Gastroesophageal sphincter (tissue), 4 donors: ENCODE data around the gene CD3E. TPM values are rescaled to one million over a fixed set of nuclear protein-coding genes. Genes with fewer than 3 reads are reported as not detected.

Experiments used
- ATAC-seq: fragments of 150-250 bp; one replicate; pipeline ENCODE4 v1.9.1; 2016; ENCODE audit warnings: mild to moderate bottlenecking, moderate library complexity
- H3K27ac ChIP-seq, 4 donors: fragments of 200-600 bp; sonication (generic) in 3 of 4; 1 replicate in 3 of 4; 2 replicates in 1 of 4; pipeline ENCODE4 v1.5.1; 2016 to 2019
- H3K27me3 ChIP-seq: fragments of 200-600 bp; sonication (generic); one replicate; pipeline ENCODE4 v1.5.1; 2019
- H3K36me3 ChIP-seq, 2 donors: fragments of 200-600 bp; sonication (generic); one replicate each; pipeline ENCODE4 v1.5.1; 2019; ENCODE audit warnings: control low read depth in 1 of 2
- H3K4me1 ChIP-seq, 3 donors: fragments of 200-600 bp; sonication (generic); 1 replicate in 2 of 3; 2 replicates in 1 of 3; pipeline ENCODE4 v1.5.1; 2016 to 2019; ENCODE audit warnings: control low read depth in 2 of 3
- H3K4me3 ChIP-seq, 2 donors: fragments of 200-600 bp; sonication (generic); one replicate each; pipeline ENCODE4 v1.5.1; 2019; ENCODE audit warnings: mild to moderate bottlenecking in 1 of 2, moderate library complexity in 1 of 2
- H3K9me3 ChIP-seq, 3 donors: fragments of 200-600 bp; sonication (generic); one replicate each; pipeline ENCODE4 v1.5.1; 2017 to 2019; ENCODE audit warnings: control low read depth in 2 of 3
- EP300 ChIP-seq: sonication (generic); formaldehyde crosslinking; IDR thresholded peaks from one replicate; pipeline ENCODE4 v1.6.1; 2017; ENCODE audit warnings: antibody characterized with exemption, mild to moderate bottlenecking
- POLR2A ChIP-seq, 2 donors: fragments of 450-650 bp; IDR thresholded peaks; one replicate each; pipeline ENCODE4 v1.6.1; 2017; ENCODE audit warnings: antibody characterized with exemption in 2 of 2, mild to moderate bottlenecking in 2 of 2, moderate library complexity in 1 of 2
- POLR2AphosphoS5 ChIP-seq: sonication (generic); formaldehyde crosslinking; IDR thresholded peaks from one replicate; pipeline ENCODE4 v1.6.1; 2017; ENCODE audit warnings: antibody characterized with exemption
- WGBS, 2 donors: methylation state at CpG; one replicate each; pipeline ENCODE4 v1.1.5; 2018; ENCODE audit warnings: low coverage in 1 of 2; 5-methylcytosine and 5-hydroxymethylcytosine counted together
- total RNA-seq, 4 donors: library from RNA; depleted of rRNA; stranded (reverse); fragments of >200 nt; gene quantifications; one replicate each; pipeline ENCODE4 v1.1.0, GENCODE V29; 2016
- TF ChIP-seq, protein P1 (sequence below), 4 experiments: fragments of 200-600 bp in 2 of 4; fragments of 450-650 bp in 2 of 4; sonication (generic) in 1 of 4; IDR thresholded peaks; one replicate each; pipeline ENCODE4 v1.5.1; 2017 to 2019; ENCODE audit warnings: antibody characterized with exemption in 4 of 4, mild to moderate bottlenecking in 2 of 4, moderate library complexity in 2 of 4

Gene CD3E
- total RNA-seq, 4 donors from 2014 or later, result 0.77 to 2.8 (median 0.78) TPM; not detected in 1

DNA sequence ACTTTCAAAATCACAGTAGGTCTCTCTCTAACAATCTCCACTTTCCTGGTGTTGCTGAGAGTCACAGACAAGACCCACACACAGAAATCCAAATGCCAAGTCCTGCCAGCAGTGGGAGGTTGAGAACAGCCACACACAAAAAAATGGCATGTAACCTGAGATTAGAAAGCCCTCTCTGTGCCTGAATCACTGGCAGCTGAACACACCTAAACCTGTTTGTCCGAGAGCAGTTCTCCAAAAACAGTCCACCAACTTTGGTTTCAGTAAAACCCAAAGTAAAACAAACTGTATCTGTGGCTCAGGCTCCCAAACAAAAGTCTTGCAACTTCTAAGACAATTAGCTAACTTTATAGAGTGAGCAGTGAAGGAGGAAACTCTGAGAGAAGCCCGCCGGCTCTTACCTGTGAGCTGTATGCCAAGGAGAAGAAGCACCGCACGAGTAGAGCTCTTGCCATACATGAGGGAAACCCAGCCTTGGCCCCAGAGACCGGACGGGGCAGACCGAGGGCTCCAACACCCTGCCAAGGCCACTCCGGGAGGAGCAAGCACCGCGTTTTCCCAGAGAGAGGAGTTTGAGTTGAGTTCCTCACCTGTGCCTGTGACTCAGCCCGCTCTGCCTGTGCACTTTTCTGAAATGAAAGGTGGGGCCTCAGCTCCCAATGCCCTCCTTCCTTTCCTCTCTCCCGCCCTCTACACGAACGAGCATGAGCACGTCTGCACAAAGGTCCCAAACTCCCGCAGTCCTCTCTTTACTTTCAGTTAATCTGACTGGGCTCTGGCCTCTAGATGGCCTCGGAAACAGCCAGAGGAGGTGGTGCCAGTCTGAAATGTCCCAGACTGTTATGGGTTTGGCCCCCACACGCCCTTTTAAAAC is 40.6 kb upstream of the CD3E start, which contains the start of gene MPZL2:
MPZL2 (minus strand) TSS at position 603 of the 874 bp plus-strand sequence; CDS start at position 459, 144 bp downstream.
- Histone ChIP-seq H3K4me3 (peak within 1 kb of the TSS; percentile 7 to 39), H3K36me3 (no peaks in the 10 kb centered on the region), H3K27me3 (peaks cover 68% of the 10 kb centered on the region), H3K27ac (peak within 1 kb of the TSS in 3 of 4 donors; percentile 12 to 41 (median 28)), H3K9me3 (no peaks in the 10 kb centered on the region), H3K4me1 (peaks cover 0 to 12% (median 0%) of the 10 kb centered on the region in 3 donors)
- 3 to 19% methylated on average over 9 to 14 of the region's 19 CpGs for WGBS, 2 donors
- peak; percentile 36 for ATAC-seq
- TF ChIP-seq EP300 (no peak), POLR2A (IDR thresholded peaks at IDR 0.05) (no peak), POLR2AphosphoS5 (no peak)
- TF ChIP-seq, protein P1, sequence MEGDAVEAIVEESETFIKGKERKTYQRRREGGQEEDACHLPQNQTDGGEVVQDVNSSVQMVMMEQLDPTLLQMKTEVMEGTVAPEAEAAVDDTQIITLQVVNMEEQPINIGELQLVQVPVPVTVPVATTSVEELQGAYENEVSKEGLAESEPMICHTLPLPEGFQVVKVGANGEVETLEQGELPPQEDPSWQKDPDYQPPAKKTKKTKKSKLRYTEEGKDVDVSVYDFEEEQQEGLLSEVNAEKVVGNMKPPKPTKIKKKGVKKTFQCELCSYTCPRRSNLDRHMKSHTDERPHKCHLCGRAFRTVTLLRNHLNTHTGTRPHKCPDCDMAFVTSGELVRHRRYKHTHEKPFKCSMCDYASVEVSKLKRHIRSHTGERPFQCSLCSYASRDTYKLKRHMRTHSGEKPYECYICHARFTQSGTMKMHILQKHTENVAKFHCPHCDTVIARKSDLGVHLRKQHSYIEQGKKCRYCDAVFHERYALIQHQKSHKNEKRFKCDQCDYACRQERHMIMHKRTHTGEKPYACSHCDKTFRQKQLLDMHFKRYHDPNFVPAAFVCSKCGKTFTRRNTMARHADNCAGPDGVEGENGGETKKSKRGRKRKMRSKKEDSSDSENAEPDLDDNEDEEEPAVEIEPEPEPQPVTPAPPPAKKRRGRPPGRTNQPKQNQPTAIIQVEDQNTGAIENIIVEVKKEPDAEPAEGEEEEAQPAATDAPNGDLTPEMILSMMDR (IDR thresholded peaks at IDR 0.05), result no peak

- Histone ChIP-seq H3K27me3 (peaks cover 65% of the 10 kb centered on the region), H3K27ac (peak overlapping the region in 2 of 4 donors; percentile 28 to 41), H3K4me3 (peak overlapping the region in 1 of 2 donors; percentile 39), H3K36me3 (no peaks in the 10 kb centered on the region), H3K4me1 (peaks cover 0 to 12% (median 0%) of the 10 kb centered on the region in 3 donors), H3K9me3 (no peaks in the 10 kb centered on the region)
- 51 to 58% methylated on average over 9 to 12 of the region's 13 CpGs for WGBS, 2 donors
- TF ChIP-seq POLR2AphosphoS5 (no peak), POLR2A (IDR thresholded peaks at IDR 0.05) (no peak), EP300 (no peak)
- ATAC-seq, result no peak
Observed at GRCh38 chr11:118264569-118265465, 39.7 kb upstream of the CD3E start.

DNA sequence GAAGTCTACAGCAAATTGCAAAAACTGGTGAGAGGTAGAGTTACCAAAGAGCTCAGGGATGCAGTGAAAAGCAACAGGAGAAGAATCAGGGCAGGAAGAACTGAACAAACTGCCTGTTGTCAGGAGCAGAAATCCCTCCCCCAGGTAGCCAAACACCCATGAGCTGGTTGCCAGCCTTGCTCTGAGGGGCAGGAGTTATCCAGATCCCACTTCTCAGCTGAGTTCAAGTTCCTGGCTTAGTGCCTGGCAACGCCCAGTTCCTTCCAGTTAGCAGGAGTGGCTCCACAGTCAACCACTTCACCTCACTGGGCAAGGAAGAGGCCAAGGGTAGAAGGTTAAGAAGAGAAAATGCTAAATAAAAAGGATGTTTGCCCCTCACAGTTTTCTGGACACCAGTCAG is 38.6 kb upstream of the CD3E start:
- TF ChIP-seq EP300, result no peak
- no peak for TF ChIP-seq POLR2AphosphoS5
- no peak for TF ChIP-seq POLR2A (IDR thresholded peaks at IDR 0.05)
- TF ChIP-seq, protein P1 (IDR thresholded peaks at IDR 0.05), result no peak
- no peaks in the 10 kb centered on the region for H3K36me3 ChIP-seq
- H3K4me3 ChIP-seq, result no peak overlapping the region
- ATAC-seq, result peak; percentile 66
- no peaks in the 10 kb centered on the region for H3K9me3 ChIP-seq
- WGBS, 2 donors, result 67% methylated on average over 1 of the region's 1 CpG; no CpG with 5 or more reads in 1 of the 2 donors
- peaks cover 57% of the 10 kb centered on the region for H3K27me3 ChIP-seq
- H3K27ac ChIP-seq, result peak overlapping the region in 1 of 4 donors; percentile 37
- peaks cover 0 to 12% (median 0%) of the 10 kb centered on the region in 3 donors for H3K4me1 ChIP-seq

DNA sequence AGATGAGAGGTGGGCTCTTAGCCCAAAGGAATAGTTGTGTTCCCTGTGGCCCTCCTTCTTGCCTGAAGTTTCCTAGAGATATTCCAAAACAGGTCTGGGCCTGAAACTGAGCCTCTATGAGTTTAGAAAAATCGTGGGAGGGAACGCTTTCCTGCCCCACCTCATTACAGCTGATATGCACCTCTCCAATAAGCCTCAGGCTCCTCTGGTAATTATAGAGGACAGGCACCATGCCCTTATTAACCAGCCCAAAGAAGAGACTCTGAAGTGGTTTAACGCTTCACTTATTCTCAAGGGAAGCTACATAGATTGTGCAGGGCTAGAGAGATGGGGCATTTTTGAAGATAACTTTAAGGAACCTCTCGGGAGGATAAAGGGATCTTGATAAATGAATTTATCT is 37.0 kb upstream of the CD3E start:
- Histone ChIP-seq H3K36me3 (no peaks in the 10 kb centered on the region), H3K27ac (no peak overlapping the region)

DNA sequence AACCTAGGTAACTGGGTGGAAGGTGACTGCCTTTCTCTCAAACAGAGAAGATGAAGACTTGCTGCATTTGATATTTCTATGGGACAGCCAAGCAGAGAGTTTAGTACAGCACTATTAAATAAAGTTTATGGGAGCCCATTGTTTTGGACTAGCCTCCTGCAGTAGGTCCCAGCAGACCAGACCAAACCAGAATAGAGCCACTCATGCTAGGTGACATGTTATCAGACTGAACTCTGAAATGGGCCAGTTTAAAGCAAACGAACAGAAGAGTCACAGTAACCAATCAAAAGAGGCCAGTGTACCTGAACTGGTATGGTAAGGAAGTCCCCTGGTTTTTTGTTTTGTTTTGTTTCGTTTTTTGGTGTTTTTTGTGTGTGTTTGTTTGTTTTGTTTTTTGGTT is 32.5 kb upstream of the CD3E start:
- WGBS, 2 donors, result 47 to 57% methylated on average over 2 of the region's 2 CpGs
- no peaks in the 10 kb centered on the region for H3K9me3 ChIP-seq
- no peaks in the 10 kb centered on the region for H3K36me3 ChIP-seq
- ATAC-seq, result no peak
- H3K4me3 ChIP-seq, result no peak overlapping the region
- no peak overlapping the region for H3K27ac ChIP-seq
- H3K27me3 ChIP-seq, result peaks cover 46% of the 10 kb centered on the region
- TF ChIP-seq POLR2AphosphoS5 (no peak), POLR2A (IDR thresholded peaks at IDR 0.05) (no peak)
- TF ChIP-seq, protein P1 (IDR thresholded peaks at IDR 0.05), result no peak
- H3K4me1 ChIP-seq, result no peaks in the 10 kb centered on the region

More for the DNA sequence above, 37.0 kb upstream of the CD3E start:
- peaks cover 52% of the 10 kb centered on the region for H3K27me3 ChIP-seq
- TF ChIP-seq EP300, result no peak
- 71 to 75% methylated on average over 1 to 4 of the region's 4 CpGs for WGBS, 2 donors
- no peak for ATAC-seq
- H3K4me3 ChIP-seq, result no peak overlapping the region
- peaks cover 0 to 12% (median 0%) of the 10 kb centered on the region in 3 donors for H3K4me1 ChIP-seq
- no peaks in the 10 kb centered on the region for H3K9me3 ChIP-seq
